ENCODE measurements around the gene FAR2. TPM values are rescaled to one million over a fixed set of nuclear protein-coding genes. Genes with fewer than 3 reads are reported as not detected.

FAR2 gene
- total RNA-seq, 1 donor from 2014 or later = 3.4 TPM

Other genes with a start within 250 kb of the FAR2 start
- gene ERGIC2, start 231.9 kb downstream of the FAR2 start, total RNA-seq = 91.1 TPM

All from left ventricle myocardium inferior (tissue), 1 donor.